Fibroblast of skin of back (primary cell): ENCODE measurements around the gene EPM2A.
"Not testable (repeated sequence)": the region's sequence is repeated elsewhere in the genome, so short reads cannot be mapped to it uniquely, and the experiment has no call there.

ENCODE experiments used
- DNase-seq: peaks from one replicate; pipeline ENCODE4 v3.0.0-alpha.2; 2013

Gene EPM2A

GRCh38 chr6:145729887-145730286 lies 5.4 kb downstream of the EPM2A start:
- DNase-seq: no peak

GRCh38 chr6:145728444-145729385 lies 6.6 kb downstream of the EPM2A start:
- no peak for DNase-seq

DNA sequence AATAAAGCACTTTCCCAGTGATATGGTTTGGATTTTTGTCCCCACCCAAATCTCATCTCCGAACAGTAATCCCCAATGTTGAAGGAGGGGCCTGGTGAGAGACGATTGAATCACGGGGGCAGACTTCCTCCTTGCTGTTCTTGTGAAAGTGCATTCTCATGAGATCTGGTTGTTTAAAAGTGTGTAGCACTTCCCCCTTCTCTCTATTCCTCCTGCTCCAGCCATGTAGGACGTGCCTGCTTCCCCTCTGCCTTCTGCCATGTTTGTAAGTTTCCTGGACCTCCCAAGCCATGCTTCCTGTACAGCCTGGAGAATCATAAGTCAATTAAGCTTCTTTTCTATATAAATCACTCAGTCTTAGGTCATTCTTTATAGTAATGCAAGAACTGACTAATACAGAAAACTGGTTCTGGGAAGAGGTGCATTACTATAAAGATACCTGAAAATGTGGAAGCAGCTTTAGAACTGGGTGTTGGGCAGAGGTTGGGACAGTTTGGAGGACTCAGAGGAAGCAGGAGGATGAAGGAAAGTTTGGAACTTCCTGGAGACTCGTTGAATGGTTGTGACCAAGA lies 7.4 kb downstream of the EPM2A start:
- DNase-seq: no peak

GRCh38 chr6:145725570-145725969 lies 9.8 kb downstream of the EPM2A start:
- no peak for DNase-seq

- DNase-seq: peak; percentile 22
Observed at GRCh38 chr6:145723646-145724045, 11.7 kb downstream of the EPM2A start.

- DNase-seq: no peak
Observed at GRCh38 chr6:145722190-145722589, 13.1 kb downstream of the EPM2A start.

- no peak for DNase-seq
Observed at GRCh38 chr6:145721144-145721543, 14.2 kb downstream of the EPM2A start.

DNA sequence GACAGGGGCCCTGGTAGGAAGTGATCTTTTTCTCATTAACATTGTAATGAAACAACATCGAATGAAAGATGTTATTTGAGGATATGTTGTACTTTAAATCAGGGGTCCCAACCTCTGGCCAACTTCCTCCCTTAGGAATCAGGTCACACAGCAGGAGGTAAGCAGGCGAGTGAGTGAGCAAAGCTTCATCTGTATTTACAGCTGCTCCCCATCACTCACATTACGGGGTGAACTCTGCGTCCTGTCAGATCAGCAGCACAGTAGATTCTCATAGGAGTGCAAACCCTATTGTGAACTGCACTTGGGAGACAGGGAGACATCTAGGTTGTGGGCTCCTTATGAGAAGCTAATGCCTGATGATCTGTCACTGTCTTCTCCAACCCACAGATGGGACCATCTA lies 19.9 kb downstream of the EPM2A start:
- DNase-seq: no peak

DNA sequence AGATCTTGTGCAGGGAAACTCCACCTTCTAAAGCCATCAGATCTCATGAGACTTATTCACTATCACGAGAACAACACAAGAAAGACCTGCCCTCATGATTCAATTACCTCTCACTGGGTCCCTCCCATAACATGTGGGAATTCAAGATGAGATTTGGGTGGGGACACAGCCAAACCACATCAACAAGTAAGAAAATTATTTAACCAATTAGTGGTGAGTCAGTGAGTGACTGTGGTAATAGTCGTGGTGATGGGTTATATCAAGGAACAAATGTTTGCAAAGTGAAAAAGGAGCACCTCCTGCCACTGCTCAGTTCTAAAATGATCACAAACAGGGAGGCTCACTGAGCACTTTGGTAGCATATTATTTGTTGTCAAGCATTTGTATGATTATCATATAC lies 20.6 kb downstream of the EPM2A start:
- DNase-seq: no peak

GRCh38 chr6:145713773-145714172 lies 21.5 kb downstream of the EPM2A start:
- no peak for DNase-seq

- no peak for DNase-seq
Observed at GRCh38 chr6:145711372-145711771, 23.9 kb downstream of the EPM2A start.

DNA sequence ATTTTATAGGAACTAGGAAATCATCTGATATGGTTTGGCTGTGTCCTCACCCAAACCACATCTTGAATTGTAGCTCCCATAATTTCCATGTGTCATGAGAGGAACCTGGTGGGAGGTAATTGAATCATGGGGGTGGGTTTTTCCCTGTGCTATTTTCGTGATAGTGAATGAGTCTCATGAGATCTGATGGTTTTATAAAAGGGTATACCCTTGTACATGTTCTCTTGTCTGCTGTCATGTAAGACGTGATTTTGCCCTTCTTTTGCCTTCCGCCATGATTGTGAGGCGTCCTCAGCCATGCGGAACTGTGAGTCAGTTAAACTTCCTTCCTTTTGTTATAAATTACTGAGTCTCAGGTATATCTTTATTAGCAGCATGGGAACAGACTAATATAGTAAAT lies 27.9 kb downstream of the EPM2A start:
- DNase-seq: no peak

GRCh38 chr6:145705561-145705960 lies 29.8 kb downstream of the EPM2A start:
- peak; percentile 54 for DNase-seq

- peak; percentile 20 for DNase-seq
Observed at GRCh38 chr6:145704143-145704781, 31.1 kb downstream of the EPM2A start.

DNA sequence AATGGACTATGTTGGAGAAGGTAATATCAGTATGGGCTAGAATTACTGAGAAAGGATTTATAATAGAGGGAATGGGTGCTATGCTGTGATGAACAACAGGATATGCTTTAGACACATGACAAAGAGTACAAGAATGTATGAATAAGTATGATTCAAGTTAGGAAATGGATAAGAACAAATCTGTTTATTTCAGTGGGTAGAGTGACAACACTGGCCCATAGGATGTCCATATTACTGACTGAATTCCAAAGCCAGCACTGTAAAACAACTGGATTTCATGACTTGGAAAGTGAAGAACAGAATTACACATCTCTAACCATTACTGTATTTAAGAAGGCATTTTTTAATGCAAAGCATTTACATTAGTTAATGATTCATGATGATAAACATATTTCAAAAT lies 35.9 kb downstream of the EPM2A start:
- DNase-seq: peak; percentile 87

DNA sequence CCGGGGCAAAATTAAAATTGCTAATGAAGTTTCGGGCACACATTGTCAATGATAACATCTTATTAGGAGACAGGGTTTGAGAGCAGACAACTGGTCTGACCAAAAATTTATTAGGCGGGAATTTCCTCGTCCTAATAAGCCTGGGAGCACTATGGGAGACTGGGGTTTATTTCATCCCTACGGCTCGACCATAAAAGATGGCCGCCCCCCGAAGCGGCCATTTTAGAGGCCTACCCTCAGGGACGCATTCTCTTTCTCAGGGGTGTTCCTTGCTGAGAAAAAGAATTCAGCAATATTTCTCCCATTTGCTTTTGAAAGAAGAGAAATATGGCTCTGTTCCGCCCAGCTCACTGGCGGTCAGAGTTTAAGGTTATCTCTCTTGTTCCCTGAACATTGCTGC lies 37.9 kb downstream of the EPM2A start:
- not testable (repeated sequence) for DNase-seq

DNA sequence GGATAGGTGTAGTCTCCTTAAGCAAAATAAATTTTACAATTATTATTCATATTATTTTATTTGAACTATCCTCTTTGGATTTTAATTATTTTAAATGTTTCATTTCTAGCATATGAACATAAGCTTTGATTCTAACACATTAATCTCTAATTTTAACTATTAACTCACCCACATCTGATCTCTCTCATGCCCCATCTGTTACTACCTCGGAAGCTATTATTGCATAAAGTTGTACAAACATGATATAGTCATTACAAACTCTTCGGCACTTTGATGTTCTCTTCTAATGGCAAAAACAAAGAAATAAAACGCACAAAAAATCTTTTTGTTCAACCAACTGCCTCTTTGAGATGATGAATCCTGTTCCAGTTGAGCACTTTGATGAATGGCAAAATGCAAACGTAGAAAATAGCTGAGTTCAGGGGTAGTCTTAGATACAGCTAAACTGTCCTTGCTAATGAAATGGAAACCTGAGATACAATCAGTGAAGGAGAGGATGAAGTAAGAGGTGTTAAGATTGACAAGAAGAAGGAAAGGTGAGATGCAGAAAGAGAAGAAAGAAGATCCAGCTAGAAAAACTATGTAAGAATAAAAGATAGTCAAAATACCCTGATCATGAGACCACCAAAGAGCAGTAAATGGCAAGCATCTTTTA lies 41.1 kb downstream of the EPM2A start:
- no peak for DNase-seq

DNA sequence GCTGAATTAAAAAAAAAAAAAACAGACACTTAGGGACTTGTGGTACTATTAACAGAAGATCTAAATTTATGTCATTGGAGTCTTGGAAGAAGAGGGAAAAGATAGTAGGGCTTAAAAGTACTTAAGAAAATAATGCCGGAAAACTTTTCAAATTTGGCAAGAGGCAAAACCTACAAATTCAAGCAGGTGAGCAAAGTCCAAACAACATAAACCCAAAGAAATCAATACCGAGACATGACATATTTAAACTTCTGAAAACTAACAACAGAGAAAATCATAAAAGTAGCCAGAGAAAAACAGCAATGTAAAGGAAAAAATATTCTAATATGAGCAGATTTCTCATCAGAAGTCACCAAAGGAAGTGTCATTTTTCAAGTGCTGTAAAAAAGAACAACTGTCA lies 44.4 kb downstream of the EPM2A start:
- DNase-seq: no peak

- DNase-seq: no peak
Observed at GRCh38 chr6:145689529-145689928, 45.8 kb downstream of the EPM2A start.

GRCh38 chr6:145688493-145688905 lies 46.8 kb downstream of the EPM2A start:
- peak; percentile 76 for DNase-seq

DNA sequence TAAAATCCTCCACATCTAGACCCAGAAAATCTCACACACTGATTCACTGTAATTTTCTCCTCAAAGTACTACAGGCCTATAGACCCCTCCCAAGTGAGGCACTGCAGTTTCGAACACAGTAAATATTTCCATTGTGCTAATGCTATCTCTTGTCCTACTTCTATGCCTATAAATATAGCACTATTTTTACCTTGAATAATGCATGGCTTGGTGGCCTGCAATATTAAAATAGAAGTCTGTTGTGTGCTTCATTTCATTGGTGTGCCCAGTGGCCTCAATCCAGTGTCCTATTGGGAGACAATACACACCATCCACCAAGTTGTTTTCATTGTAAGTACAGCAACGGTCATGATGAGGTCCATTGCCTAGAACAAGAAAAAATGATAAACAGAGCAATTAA lies 49.4 kb downstream of the EPM2A start:
- no peak for DNase-seq

GRCh38 chr6:145681965-145682364 lies 53.4 kb downstream of the EPM2A start:
- no peak for DNase-seq

GRCh38 chr6:145673504-145673903 lies 61.8 kb downstream of the EPM2A start:
- no peak for DNase-seq
